Measurements from ENCODE around the gene CPVL.

CPVL gene

DNA sequence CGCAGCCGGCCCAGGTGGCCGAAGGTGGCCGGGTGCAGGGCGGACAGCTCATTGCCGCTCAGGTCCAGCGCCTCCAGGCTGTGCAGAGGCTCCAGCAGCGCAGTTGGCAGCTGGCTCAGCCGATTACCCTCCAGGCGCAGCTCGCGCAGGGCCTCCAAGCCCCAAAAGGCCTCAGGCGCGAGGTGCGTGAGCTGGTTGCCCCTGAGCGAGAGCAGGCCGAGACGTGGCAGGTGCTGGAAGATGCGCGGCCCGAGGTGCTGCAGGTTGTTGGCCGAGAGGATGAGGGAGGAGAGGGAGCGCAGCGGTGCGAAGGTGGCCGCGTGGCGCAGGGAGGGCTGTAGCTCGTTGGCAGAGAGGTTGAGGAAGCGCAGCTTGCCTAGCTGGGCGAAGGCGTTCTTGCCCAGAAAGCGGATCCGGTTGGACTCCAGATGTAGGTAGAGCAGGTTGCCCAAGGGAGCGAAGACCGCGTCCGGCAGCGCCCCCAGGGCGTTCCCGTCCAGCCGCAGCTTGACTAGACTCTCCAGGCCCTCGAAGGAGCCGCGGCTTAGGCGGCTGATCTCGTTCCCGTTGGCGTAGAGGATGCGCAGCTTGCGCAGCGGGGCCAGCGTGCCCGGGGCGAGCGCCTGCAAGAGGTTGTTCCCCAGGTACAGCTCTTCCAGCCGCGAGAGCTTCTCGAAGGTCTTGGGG, 189.1 kb downstream of the CPVL start:
- no peak for TF ChIP-seq EZH2phosphoT487 (IDR thresholded peaks at IDR 0.05; ENCODE audit: borderline replicate concordance, low read length)
- TF ChIP-seq CTCF (IDR thresholded peaks at IDR 0.05; ENCODE audit: low read depth, low read length, poor library complexity, severe bottlenecking), result no peak
- no peaks in the 10 kb centered on the region for H3K36me3 ChIP-seq (ENCODE audit: control insufficient read depth, low read length)
- no peak overlapping the region for H3K4me3 ChIP-seq (ENCODE audit: low read length)
- H3K4me1 ChIP-seq (ENCODE audit: control insufficient read depth, low read length), result no peaks in the 10 kb centered on the region
- no peaks in the 10 kb centered on the region for H3F3A ChIP-seq (ENCODE audit: control insufficient read depth, insufficient read depth)
- no peaks in the 10 kb centered on the region for H3K9me2 ChIP-seq (replicated peaks; ENCODE audit: control insufficient read depth, low read length)
- no peaks in the 10 kb centered on the region for H3K79me2 ChIP-seq (ENCODE audit: control insufficient read depth, low read length)
- no peak overlapping the region for H3K4me2 ChIP-seq (ENCODE audit: low read length)
- no peak overlapping the region for H3K27ac ChIP-seq (ENCODE audit: low read depth, low read length)
- H3K9me3 ChIP-seq (ENCODE audit: control insufficient read depth, insufficient read depth, low read length), result peaks cover 22% of the 10 kb centered on the region; the same call in 1 of the 2 replicates
- H4K20me1 ChIP-seq (ENCODE audit: control insufficient read depth, insufficient read depth, low read depth, low read length), result no peaks in the 10 kb centered on the region
- H3K27me3 ChIP-seq (ENCODE audit: control insufficient read depth, low read length), result no peaks in the 10 kb centered on the region

DNA sequence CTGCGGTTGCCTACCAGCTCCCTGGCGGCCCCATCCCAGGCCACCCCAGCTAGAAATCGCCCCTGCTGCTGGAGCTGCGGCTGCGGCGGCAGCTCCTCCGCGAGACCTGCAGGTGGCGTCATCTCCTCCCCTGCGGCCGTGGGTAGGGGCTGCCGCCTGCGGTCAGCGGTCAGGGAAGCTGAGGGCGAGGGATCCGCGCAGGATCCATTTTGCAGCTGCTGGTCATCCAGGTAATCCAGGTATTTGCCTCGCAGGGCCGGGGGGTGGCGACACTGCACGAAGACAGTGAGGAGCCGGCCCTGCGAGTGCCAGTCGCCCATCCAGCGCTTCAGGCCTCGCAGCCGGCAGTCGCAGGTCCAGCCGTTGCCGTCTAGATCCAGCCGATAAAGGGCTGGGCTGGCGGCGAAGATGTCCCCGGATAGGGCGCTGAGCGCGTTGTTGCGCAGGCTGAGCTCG, 189.7 kb downstream of the CPVL start:
- no peaks in the 10 kb centered on the region for H3F3A ChIP-seq (ENCODE audit: control insufficient read depth, insufficient read depth)
- H3K79me2 ChIP-seq (ENCODE audit: control insufficient read depth, low read length), result no peaks in the 10 kb centered on the region
- no peaks in the 10 kb centered on the region for H4K20me1 ChIP-seq (ENCODE audit: control insufficient read depth, insufficient read depth, low read depth, low read length)
- H3K27ac ChIP-seq (ENCODE audit: low read depth, low read length), result no peak overlapping the region
- peaks cover 22% of the 10 kb centered on the region; the same call in 1 of the 2 replicates for H3K9me3 ChIP-seq (ENCODE audit: control insufficient read depth, insufficient read depth, low read length)
- H3K4me3 ChIP-seq (ENCODE audit: low read length), result no peak overlapping the region
- H3K9me2 ChIP-seq (replicated peaks; ENCODE audit: control insufficient read depth, low read length), result no peaks in the 10 kb centered on the region
- no peaks in the 10 kb centered on the region for H3K27me3 ChIP-seq (ENCODE audit: control insufficient read depth, low read length)
- TF ChIP-seq EZH2phosphoT487 (IDR thresholded peaks at IDR 0.05; ENCODE audit: borderline replicate concordance, low read length) (no peak), CTCF (IDR thresholded peaks at IDR 0.05; ENCODE audit: low read depth, low read length, poor library complexity, severe bottlenecking) (no peak)
- no peaks in the 10 kb centered on the region for H3K4me1 ChIP-seq (ENCODE audit: control insufficient read depth, low read length)
- no peak overlapping the region for H3K4me2 ChIP-seq (ENCODE audit: low read length)
- H3K36me3 ChIP-seq (ENCODE audit: control insufficient read depth, low read length), result no peaks in the 10 kb centered on the region

DNA sequence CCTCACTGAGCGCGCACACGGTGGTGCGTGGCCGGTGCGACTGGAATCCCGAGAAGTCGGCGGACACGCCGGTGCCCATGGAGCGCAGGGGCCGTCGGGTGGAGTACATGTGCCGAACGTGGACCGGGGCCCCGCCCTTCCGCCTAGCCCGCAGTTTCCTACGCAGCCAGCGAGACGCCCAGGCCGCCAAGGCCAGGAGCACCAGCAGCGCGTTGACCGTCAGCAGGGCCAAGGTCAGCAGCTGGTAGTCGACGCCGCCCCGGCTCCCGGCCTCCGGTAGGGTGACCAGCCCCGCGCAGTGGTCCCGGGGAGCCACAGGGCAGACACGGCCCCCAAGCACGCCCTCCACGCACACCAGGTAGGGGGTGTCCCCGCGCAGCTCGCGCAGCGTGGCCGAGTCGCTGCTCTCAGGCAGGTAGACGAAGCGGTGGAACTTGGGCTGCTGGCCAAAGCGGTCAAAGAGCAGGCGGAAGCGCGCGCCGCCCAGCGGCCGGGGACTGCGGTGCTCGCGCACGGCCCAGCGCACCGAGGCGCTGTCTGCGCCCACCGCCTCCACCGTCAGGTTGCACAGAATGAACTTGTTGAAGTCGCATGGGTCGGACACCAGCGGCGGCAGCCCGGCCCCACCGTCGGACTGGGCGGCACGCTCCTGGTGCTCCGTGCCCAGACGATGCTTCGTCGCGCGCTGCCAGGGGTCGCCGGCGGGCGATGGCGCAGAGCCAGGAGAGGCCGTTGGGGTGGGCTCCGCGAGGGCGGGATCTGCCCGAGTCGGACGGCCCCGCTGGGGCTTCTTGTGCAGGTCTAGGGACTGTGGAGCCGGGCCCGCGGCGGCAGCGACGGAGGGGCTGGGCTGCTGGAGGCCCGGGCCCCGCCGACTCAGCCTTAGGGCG, 190.4 kb downstream of the CPVL start:
- TF ChIP-seq EZH2phosphoT487 (IDR thresholded peaks at IDR 0.05; ENCODE audit: borderline replicate concordance, low read length), result no peak
- TF ChIP-seq CTCF (IDR thresholded peaks at IDR 0.05; ENCODE audit: low read depth, low read length, poor library complexity, severe bottlenecking), result no peak

More for the DNA sequence above, 190.4 kb downstream of the CPVL start:
- Histone ChIP-seq H3K9me3 (ENCODE audit: control insufficient read depth, insufficient read depth, low read length) (peaks cover 22% of the 10 kb centered on the region; the same call in 1 of the 2 replicates), H3K9me2 (replicated peaks; ENCODE audit: control insufficient read depth, low read length) (no peaks in the 10 kb centered on the region), H4K20me1 (ENCODE audit: control insufficient read depth, insufficient read depth, low read depth, low read length) (no peaks in the 10 kb centered on the region), H3K4me1 (ENCODE audit: control insufficient read depth, low read length) (no peaks in the 10 kb centered on the region), H3K4me2 (ENCODE audit: low read length) (no peak overlapping the region), H3K4me3 (ENCODE audit: low read length) (no peak overlapping the region), H3K27ac (ENCODE audit: low read depth, low read length) (no peak overlapping the region), H3K79me2 (ENCODE audit: control insufficient read depth, low read length) (no peaks in the 10 kb centered on the region), H3K36me3 (ENCODE audit: control insufficient read depth, low read length) (no peaks in the 10 kb centered on the region), H3K27me3 (ENCODE audit: control insufficient read depth, low read length) (no peaks in the 10 kb centered on the region), H3F3A (ENCODE audit: control insufficient read depth, insufficient read depth) (no peaks in the 10 kb centered on the region)
